Stimulated activated CD4-positive, alpha-beta T cell treated with anti-CD3 and anti-CD28 coated beads, TNF-alpha, amount 100 ng/mL, for 48 hours (primary cell): ENCODE measurements around the gene MRPS26.
A peak's percentile ranks its signal among the peaks of the same experiment; 100 is the strongest.
"Not testable (repeated sequence)": the region's sequence is repeated elsewhere in the genome, so short reads cannot be mapped to it uniquely, and the experiment has no call there.

ENCODE experiments used
- DNase-seq, 3 donors: peaks; one replicate each; pipeline ENCODE4 v3.0.0-alpha.2; 2020; ENCODE audit warnings: low read depth in 3 of 3

The MRPS26 gene

GRCh38 chr20:3042625-3043024, 3.2 kb upstream of the MRPS26 start:
- no peak for DNase-seq

GRCh38 chr20:3043322-3043721, 2.5 kb upstream of the MRPS26 start, which contains the start of gene GNRH2:
Gene GNRH2 (plus strand): TSS chr20:3043622. CDS start chr20:3044415, 793 bp downstream.
- no peak for DNase-seq

- DNase-seq, result no peak
These were observed 1.4 kb upstream of the MRPS26 start for GRCh38 chr20:3044336-3044965.

DNA sequence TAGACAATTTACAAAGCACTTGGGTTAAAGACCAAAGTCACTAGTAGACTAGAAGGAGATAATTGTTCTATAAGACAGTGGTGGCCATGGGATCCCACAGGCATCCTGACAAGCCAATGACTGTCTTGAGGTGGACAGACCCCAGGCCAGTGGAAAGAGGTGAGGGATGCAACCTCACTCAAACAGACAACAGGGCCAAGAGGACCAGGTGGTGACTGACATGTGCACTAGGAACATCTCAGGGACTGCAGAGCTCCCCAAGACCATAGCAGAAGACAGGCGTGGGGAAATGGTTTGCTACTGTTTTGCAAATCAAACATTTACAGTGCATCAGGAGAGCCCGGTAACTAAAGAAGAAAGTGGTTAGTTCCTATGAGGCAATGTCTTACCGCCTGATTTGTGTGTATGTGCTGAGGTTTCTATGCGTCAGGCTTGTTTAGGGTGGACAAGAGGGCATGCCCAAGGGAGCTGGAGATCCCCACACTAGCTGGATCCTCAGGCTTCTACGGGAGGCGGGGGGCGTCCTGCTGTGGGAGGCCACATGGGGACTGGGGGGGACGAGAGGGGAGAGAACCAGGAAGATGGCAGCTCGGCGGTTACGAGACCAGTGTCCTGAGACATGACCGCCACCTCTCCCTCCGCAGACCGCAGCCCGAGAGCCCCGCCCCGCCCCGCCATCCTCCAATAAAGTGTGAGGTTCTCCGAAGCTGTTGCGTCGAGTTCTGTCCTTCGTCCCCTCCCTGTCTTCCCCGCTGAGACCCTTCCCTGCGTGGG, 623 bp upstream of the MRPS26 start:
- peak; percentile 40 to 61 (median 43) for DNase-seq

GRCh38 chr20:3046677-3047462, 1.0 kb downstream of the MRPS26 start:
- DNase-seq, result no peak

DNA sequence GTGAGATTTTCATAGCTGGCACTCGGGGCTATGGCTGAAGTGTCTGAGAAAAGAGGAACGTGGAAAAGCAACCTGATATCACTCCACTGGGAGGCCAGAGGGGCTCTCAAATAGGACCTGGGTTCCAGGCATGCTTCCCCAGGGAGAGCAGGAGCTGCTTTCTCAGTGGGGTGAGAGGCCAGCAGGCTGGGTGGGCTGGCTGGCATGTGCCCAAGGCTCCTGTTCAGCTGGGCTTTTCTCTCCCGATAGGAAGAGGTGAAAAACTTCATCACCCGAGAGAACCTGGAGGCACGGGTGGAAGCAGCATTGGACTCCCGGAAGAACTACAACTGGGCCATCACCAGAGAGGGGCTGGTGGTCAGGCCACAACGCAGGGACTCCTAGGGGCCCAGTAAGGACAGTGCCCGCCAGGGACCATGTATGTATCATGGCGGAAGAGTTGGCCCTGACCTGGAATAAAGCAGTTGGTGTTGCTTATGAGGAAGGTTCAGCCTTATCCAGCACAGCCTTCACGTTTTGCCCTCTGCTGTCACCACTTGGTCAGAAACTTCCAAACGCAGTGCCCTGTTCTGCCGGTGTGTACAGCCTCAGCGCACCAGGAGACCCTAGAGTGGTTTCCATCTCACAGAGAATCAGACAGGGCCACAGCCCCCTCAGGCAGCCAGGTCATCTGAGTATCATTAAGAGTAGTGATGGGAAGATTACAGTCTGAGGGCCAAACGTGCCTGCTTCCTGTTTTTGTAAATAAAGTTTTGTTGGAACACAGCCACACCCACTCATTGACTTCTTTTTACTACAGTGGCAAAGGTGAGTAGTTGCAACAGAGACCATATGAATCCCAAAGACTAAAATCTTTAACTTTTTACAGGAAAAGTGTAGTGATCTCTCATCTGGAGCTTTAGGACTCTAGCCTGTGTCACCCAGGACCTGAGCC, 1.9 kb downstream of the MRPS26 start:
- DNase-seq, result no peak

- DNase-seq, result no peak
These were observed 5.7 kb downstream of the MRPS26 start for GRCh38 chr20:3051385-3052019.

DNA sequence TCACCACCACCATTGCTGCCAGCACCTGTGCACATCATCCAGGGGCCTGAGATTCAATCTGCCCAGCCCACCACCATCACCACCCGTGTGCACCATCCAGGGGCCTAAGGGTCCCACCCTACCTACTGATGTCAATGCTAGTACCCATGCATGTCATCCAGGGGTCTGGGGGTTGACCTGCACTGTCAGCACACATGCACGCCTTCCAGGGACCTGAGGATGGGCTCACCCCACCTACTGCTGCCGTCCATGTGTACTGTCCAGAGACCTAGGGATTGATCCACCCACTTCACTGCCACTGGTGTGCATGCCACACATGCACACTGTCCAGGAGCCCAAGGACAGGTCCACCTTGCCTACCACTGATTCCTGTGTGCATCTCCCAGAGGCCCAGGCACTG, 13.6 kb downstream of the MRPS26 start:
- DNase-seq, result no peak

DNA sequence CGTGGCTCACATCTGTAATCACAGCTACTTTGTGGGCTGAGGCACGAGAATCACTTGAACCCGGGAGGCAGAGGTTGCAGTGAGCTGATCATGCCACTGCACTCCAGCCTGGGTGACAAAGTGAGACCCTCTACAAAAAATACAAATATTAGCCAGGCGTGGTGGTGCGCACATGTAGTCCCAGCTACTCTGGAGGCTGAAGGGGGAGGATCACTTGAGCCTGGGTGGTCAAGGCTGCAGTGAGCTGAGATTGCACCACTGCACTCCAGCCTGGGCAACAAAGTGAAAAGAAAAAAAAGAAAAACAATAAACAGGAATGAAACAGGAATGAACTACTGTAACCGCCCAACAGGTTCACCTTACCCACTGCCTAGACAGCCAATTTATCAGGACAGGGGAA, 18.3 kb downstream of the MRPS26 start:
- DNase-seq, result not testable (repeated sequence)

DNA sequence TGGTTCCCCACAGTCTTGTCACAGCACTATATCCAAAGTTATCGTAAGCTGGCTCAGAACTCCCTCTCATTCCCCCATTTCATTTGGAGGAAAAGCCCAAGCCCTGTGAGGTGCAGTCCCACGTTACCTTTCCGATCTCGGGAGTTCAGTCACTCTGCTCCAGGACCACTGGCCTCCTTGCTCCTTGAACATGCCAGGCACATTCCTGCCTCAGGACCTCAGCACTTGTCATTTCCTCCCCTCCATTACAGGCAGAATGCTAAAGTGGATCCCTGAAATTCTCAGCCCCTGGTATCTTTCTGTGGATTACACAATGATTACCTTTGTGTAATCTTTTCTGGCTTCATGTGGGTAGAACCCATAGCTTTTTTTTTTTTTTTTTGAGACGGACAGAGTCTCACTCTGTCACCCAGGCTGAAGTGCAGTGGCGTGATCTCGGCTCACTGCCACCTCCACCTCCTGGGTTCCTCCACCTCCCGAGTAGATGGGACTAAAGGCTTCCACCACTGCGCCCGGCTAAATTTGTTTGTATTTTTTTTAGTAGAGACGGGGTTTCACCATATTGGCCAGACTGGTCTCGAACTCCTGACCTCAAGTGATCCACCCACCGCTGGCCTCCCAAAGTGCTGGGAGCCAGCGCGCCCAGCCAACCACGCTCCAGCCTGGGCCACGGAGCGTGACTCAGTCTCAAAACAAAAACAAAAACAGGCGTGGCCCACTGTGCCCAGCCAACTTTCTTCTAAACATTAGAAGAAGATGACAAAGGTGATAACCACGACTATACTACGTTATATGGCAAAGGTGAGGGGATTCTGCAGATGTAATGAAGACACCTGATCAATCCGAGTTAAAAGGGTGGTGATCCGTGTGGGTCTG, 21.5 kb downstream of the MRPS26 start:
- no peak for DNase-seq

DNA sequence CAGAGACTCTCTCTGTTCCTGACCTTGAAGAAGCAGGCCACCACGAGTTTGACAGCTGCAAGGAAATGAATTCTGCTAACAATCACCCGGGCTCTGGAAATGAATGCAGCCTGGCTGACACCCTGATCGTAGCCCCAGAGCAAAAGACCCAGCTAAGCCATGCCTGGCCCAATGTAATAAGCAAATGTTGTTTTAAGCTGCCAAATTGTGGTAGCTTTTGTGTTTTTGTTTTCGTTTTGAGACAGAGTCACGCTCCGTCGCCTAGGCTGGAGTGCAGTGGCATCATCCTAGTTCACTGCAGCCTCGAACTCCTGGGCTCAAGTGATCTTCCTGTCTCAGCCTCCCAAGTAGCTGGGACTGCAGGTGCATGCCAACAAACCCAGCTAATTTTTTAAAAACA, 22.2 kb downstream of the MRPS26 start:
- no peak for DNase-seq

DNA sequence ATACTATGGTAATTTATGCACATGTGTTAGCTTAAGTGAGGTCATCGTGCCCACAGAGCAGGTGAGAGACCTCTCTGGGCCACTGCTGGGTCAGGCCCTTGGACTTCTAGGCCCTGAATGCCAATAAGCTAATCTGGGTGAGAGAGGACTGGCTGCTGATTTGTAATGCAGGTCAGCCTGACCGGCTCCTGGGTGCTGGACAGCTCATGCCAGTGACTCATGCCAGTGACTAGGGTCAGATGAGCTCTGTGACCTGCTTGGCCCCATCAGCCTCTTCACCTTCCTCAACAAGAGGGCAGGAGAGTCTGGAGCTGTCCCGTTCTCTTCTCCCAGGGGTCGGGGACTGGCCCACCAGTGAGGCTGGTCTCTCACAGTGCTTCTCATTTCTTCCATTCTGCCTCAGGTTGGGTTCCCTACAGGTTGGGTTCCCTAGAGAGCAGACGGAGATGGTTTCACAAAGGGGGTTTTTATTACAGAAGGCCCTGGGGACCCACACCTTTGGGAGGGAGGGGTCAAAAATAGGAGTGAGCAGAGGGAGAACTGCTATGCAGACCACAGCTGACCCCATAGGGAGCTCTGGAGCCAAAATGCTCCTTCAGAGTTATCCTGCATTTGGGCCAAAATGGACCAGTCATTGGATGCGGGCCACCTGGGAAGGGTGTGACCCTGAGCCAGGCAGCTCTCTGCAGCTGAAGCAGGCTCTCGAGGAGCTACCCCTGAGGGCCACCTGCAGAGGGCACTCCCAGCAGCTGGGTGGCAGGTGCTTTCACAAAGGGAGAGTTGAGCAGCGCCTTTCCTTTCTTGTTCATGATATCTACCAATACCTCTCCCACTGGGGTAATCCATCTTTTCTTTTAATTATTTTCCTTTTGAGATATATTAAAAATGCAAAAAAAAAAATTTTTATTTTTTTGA, 23.4 kb downstream of the MRPS26 start:
- no peak for DNase-seq

DNA sequence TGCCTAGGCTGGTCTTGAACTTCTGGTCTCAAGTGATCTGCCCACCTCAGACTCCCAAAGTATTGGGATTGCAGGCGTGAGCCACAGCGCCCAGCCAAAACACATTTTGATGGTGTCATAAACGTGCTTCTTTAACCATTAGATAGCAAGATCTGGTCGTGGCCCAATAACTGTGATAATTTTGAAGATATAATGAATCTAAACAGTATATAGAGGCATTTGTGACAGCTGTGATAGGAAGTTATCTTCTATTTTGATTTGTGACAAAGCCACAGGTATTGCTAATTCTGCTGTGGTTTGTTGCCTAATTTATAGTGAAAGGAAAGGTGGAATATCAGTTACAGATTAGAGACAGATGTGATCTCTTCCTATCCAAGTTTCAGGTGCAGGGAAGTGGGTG, 24.9 kb downstream of the MRPS26 start:
- no peak for DNase-seq

DNA sequence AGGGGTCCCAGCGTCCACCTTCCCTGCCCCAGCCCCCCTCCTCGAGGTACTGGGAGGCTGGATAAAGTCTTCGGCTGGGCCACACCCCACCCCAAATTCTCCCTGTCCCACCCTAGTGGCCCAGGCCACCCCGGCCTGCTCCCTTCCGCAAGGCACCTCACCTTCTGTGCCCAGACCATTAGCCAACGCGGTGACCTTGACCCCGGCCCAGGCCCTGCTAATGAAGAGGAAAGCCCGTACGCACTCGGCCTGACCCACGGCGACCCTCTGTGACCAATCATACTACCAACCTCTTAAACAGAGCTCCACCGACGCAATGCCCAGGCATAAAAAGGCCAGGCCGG, 25.4 kb downstream of the MRPS26 start:
- DNase-seq, result no peak

- DNase-seq, result peak; percentile 37 to 53 (median 49)
These were observed 26.0 kb downstream of the MRPS26 start, which contains the start of gene OXT for GRCh38 chr20:3071610-3072529. Gene OXT (plus strand): TSS chr20:3071620. CDS start chr20:3071656, 36 bp downstream.

DNA sequence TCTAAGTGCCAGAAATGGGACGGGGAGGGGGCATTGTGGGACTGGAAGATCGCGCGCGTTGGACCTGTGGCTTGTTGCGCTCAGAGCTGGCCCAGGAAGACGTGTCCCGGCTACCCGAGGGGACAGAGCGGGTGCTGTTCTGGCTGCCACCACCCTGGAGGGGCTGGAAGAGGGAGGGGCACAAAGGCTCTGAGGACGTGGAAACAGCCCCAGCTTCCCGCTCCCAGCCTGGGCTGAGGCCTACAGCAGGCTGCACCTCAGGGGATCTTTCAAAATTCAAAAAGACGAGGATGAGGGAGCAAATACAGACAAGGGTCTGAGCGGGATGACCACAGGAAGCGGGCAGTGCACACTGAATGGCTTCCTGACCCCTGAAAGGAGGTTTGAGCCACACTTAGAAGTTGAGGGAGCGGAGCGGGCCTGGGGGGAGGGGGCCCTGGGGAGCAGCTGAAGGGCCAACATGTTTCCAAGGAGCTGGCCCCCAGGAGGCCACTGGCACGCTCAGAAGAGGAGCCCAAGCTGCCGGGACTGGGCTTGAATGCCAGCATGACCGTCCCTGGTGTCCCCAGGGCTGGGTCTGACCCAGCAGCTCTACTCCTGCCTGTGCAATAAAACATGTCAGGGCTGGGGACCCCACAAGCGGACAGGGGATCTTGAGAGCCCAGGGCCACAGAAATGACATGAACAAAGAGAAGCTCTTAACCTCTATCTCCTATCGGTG, 26.8 kb downstream of the MRPS26 start:
- DNase-seq, result no peak

GRCh38 chr20:3073251-3073643, 27.4 kb downstream of the MRPS26 start:
- not testable (repeated sequence) for DNase-seq
